GM21717 (cell line): ENCODE results near the gene CTNND2.

Source experiments
- ATAC-seq: cut with Tn5 transposase; IDR thresholded peaks from one replicate; pipeline ENCODE4 v1.9.1; 2021; ENCODE audit warnings: mild to moderate bottlenecking, moderate library complexity; ENCODE audit not compliant: unreplicated experiment

The CTNND2 gene

DNA sequence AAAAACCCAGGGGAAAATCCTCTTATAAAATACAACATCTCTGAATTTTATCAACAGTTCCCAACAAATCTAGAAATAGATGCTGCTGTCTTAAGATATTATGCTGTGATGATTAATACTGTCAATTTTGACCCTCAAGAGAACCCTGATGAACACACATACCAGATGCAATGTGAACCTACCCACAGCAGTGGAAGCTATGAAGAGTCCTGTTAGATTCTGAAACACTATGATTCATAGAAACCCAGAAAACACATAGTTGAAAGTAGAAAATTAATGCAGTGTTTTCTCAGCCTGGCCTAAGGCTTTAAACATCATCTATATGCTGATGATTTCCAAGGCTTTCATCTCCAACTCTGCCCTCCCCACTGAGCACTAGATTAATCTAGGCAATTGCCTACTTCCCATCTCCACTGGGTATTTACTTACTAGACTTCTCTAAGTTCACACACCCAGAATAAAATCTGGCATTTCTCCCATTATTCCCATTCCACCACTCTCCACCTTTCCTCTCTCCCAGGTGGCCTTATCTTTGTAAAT is 296.2 kb downstream of the CTNND2 start:
- ATAC-seq, result no peak

- no peak for ATAC-seq
Measured at GRCh38 chr5:11602298-11602697, 301.9 kb downstream of the CTNND2 start.

DNA sequence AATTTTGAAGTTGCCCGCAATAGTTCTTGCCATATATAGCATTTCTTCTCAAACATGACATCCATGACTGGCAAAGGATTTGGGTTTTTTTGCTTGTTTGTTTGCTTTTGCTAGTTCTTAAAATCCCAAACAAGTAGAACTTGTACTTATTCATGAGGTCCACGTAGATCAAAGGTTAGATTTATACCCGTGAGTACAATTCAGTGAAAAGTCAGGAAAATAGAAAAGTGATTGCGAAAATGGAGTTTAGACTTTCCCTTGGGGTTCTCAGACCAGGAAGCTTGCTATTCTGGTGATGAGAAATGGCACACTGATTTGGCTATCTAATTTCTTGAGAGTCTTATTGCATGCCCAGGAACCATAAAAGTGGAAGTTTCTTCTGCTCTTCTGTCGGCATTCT is 304.7 kb downstream of the CTNND2 start:
- ATAC-seq, result no peak

DNA sequence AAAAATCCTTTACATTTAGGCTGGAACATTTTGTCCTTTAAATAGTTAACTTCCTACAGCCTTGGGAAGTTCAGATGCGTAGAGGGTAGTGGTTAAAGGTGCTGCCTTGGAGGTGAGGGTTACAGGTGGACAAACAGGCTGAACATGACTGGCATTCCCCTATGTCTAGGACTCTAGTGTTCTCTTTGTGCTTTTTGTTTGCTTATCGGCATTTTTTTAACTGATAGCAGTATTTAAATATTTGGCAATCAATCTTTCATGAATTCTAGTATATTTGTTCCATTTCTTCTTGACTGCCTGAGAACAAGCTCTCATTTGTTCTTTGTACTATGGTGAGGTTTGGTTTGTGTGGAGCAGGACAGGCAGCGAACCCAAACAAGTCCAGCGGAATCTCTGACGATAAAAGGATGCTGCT is 307.6 kb downstream of the CTNND2 start:
- no peak for ATAC-seq

- ATAC-seq, result no peak
Measured at GRCh38 chr5:11596185-11596584, 308.1 kb downstream of the CTNND2 start.

DNA sequence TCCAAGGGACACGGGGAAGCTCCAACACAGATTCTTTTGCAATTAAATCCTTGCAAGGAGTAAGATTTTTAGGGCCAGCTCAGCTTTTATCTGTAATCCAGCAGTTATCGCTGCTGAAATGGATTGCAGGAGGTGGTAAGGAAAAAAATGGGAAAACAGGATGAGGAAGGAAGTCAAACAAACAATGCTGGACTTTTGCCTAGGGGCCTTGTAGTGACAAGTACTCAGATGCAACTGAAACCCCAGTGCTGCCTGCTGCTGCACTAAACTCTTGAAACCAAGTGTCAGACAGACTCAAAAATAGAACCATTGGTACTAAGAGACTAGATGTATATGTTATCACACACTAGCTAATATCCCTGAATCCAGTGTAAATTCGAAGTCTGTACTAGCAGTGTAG is 309.2 kb downstream of the CTNND2 start:
- ATAC-seq, result no peak

- no peak for ATAC-seq
Measured at GRCh38 chr5:11594021-11594420, 310.2 kb downstream of the CTNND2 start.

DNA sequence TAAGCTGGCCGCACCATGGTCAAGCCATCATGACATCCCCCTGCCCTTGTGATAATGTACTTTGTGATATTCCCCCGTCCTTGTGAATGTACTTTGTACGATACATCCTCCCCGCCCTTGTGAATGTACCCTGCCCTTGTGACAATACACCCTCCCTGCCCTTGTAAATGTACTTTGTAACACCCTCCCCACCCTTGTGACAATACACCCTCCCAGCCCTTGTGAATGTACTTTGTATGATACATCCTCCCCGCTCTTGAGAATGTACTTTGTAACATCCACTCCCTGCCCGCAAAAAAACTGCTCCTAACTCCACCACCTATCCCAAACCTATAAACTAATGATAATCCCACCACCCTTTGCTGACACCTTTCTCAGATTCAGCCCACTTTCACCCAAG is 313.8 kb downstream of the CTNND2 start:
- no peak for ATAC-seq

GRCh38 chr5:11588803-11589202 is 315.4 kb downstream of the CTNND2 start:
- no peak for ATAC-seq

GRCh38 chr5:11584017-11584416 is 320.2 kb downstream of the CTNND2 start:
- no peak for ATAC-seq

GRCh38 chr5:11579351-11579750 is 324.9 kb downstream of the CTNND2 start:
- no peak for ATAC-seq

- no peak for ATAC-seq
Measured at GRCh38 chr5:11574787-11575186, 329.5 kb downstream of the CTNND2 start.

GRCh38 chr5:11573140-11573992 is 330.9 kb downstream of the CTNND2 start:
- no peak for ATAC-seq

- no peak for ATAC-seq
Measured at GRCh38 chr5:11564706-11565105, 339.5 kb downstream of the CTNND2 start.

GRCh38 chr5:11563822-11564221 is 340.4 kb downstream of the CTNND2 start:
- no peak for ATAC-seq

- ATAC-seq, result no peak
Measured at GRCh38 chr5:11560915-11561697, 343.1 kb downstream of the CTNND2 start.

GRCh38 chr5:11557063-11557462 is 347.2 kb downstream of the CTNND2 start:
- ATAC-seq, result no peak

DNA sequence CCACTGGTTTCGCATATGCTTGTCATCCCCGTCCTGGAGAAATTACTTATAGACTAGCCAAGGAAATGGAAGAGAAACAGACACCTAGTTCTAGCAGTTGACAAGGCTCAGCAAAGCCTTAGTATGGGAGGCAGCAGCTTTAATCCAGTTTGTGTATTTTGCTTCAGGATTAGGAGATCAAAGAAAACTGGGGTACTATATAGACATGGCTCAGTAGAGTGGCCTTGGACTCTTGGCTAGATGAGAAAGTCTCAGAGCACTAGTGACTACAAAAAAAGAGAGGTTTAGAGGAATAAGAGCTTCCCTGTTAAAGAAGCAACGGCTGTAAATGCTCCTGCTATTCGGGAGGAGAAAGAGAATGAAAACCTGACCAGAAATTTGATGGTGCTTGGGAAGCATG is 349.1 kb downstream of the CTNND2 start:
- ATAC-seq, result no peak

- peak; percentile 62 for ATAC-seq
Measured at GRCh38 chr5:11547730-11548129, 356.5 kb downstream of the CTNND2 start.

DNA sequence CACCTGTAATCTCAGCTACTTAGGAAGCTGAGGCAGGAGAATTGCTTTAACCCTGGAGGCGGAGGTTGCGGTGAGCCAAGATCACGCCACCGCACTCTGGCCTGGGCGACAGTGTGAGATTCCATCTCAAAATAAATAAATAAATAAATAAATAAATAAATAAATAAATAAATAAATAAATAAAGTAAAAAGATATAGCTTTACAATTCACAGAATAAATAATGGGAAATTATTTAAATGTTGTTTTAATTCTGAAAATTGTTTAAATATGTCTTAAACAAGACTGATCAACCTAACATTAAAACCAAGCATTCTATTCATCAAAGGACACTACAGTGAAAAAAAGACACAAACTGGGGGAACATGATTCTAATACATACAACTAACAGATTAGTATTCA is 357.1 kb downstream of the CTNND2 start:
- ATAC-seq, result no peak

DNA sequence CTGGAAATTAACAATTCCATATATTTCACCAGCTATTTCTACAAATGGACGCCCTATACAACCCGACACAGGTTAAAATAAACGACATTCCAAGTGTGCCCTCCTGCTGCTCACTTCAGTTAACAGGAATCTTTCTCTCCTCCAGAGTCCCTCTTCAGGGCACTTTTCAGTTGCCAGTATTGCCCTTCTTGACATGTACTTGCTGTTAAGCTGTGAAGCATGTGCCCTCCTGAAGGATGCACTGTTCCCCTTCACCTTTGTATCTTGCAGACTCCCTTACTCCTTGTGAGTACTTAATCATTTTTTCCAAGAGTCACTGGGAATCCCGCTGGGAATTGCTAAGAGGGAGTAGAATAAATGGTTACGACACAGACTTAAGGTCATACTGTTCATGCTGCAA is 364.1 kb downstream of the CTNND2 start:
- no peak for ATAC-seq
